B cell (primary cell): ENCODE data around the gene LRRC14B. TPM values are rescaled to one million over a fixed set of nuclear protein-coding genes. Genes with fewer than 3 reads are reported as not detected.

Experiments used
- ATAC-seq: fragments of 200-7000 bp; cut with Tn5 transposase; one replicate; pipeline ENCODE4 v1.10.0; 2021; ENCODE audit warnings: low read depth, mild to moderate bottlenecking, moderate number of reproducible peaks, moderate library complexity
- CTCF ChIA-PET: fragments of 350-600 bp; sonication (Branson Sonifier 250); formaldehyde crosslinking; loops from one replicate; lab custom pipeline; 2021; ENCODE audit warnings: antibody characterized with exemption, inconsistent platforms; lab: Charles Lee
- POLR2A ChIA-PET: fragments of 350-600 bp; sonication (Branson Sonifier 250); formaldehyde crosslinking; loops from one replicate; lab custom pipeline; 2021; ENCODE audit warnings: antibody characterized with exemption; lab: Charles Lee
- DNase-seq: peaks from one replicate; pipeline ENCODE4 v3.0.0; 2013
- H2AFZ ChIP-seq: 2 replicates; pipeline ENCODE4 v1.6.1; 2012; ENCODE audit warnings: mild to moderate bottlenecking, low read depth, low read length; ENCODE audit not compliant: insufficient read depth, poor library complexity, severe bottlenecking
- H3K27ac ChIP-seq, 2 donors: 1 replicate in 1 of 2; 2 replicates in 1 of 2; pipeline ENCODE4 v1.5.1; 2012 to 2013; ENCODE audit warnings: low read length in 2 of 2, mild to moderate bottlenecking in 2 of 2, moderate library complexity in 1 of 2
- H3K27me3 ChIP-seq, 4 experiments: fragments of 200-600 bp in 1 of 4; sonication (generic) in 1 of 4; replicated peaks in 1 of 4; 1 replicate in 2 of 4; 2 replicates in 2 of 4; pipeline versions ENCODE4 v1.6.1 to v1.7.0; 2013 to 2016; ENCODE audit warnings: low read length in 3 of 4, mild to moderate bottlenecking in 2 of 4, mixed read lengths in 1 of 4, moderate library complexity in 1 of 4; ENCODE audit not compliant: insufficient read depth in 4 of 4, control insufficient read depth in 3 of 4; ENCODE audit errors: control extremely low read depth in 1 of 4
- H3K36me3 ChIP-seq, 2 experiments: replicated peaks in 1 of 2; 1 replicate in 1 of 2; 2 replicates in 1 of 2; pipeline versions ENCODE4 v1.6.1 to v1.7.1; 2013; ENCODE audit warnings: low read length in 1 of 2; ENCODE audit not compliant: insufficient read depth in 2 of 2, control insufficient read depth in 1 of 2; ENCODE audit errors: control extremely low read depth in 1 of 2, extremely low read depth in 1 of 2
- H3K4me1 ChIP-seq, 2 donors: fragments of 200-600 bp in 1 of 2; sonication (generic) in 1 of 2; 1 replicate in 1 of 2; 2 replicates in 1 of 2; pipeline versions ENCODE4 v1.5.1 to v1.6.1; 2013 to 2017; ENCODE audit warnings: low read length in 2 of 2; ENCODE audit not compliant: control insufficient read depth in 2 of 2, insufficient read depth in 2 of 2
- H3K4me2 ChIP-seq: replicated peaks from 2 replicates; pipeline ENCODE3; 2012; ENCODE audit warnings: mild to moderate bottlenecking, low read depth, low read length; ENCODE audit not compliant: poor library complexity, severe bottlenecking
- H3K4me3 ChIP-seq, 5 experiments: fragments of 200-600 bp in 1 of 5; sonication (generic) in 1 of 5; 1 replicate in 3 of 5; 2 replicates in 2 of 5; pipeline versions ENCODE4 v1.5.1 to v1.7.0; 2011 to 2016; ENCODE audit warnings: low read length in 4 of 5, mild to moderate bottlenecking in 4 of 5, low read depth in 2 of 5, control low read depth in 1 of 5, moderate library complexity in 1 of 5; ENCODE audit not compliant: insufficient read depth in 1 of 5; ENCODE audit errors: control extremely low read depth in 1 of 5, extremely low read depth in 1 of 5
- H3K79me2 ChIP-seq: fragments of 200-600 bp; sonication (generic); one replicate; pipeline ENCODE4 v1.6.0; 2016; ENCODE audit warnings: low read length; ENCODE audit not compliant: control insufficient read depth, insufficient read depth
- H3K9ac ChIP-seq: fragments of 200-600 bp; sonication (generic); 2 replicates; pipeline ENCODE4 v1.6.1; 2017; ENCODE audit warnings: mild to moderate bottlenecking, low read length, moderate library complexity
- H3K9me3 ChIP-seq, 3 donors: one replicate each; pipeline versions ENCODE4 v1.6.1 to v1.7.1; 2013; ENCODE audit warnings: low read length in 2 of 3; ENCODE audit not compliant: control insufficient read depth in 2 of 3, insufficient read depth in 1 of 3; ENCODE audit errors: control extremely low read depth in 1 of 3
- H4K20me1 ChIP-seq: 2 replicates; pipeline ENCODE4 v1.6.0; 2012; ENCODE audit warnings: mild to moderate bottlenecking, low read length; ENCODE audit not compliant: insufficient read depth, control insufficient read depth, poor library complexity, severe bottlenecking
- H3K27ac Mint-ChIP-seq: one replicate; pipeline ENCODE4 v1.8.0; 2021; ENCODE audit warnings: mixed read lengths
- H3K27me3 Mint-ChIP-seq: one replicate; pipeline ENCODE4 v1.8.0; 2021; ENCODE audit warnings: mixed read lengths
- H3K4me1 Mint-ChIP-seq: one replicate; pipeline ENCODE4 v1.8.0; 2021; ENCODE audit warnings: mixed read lengths
- H3K4me3 Mint-ChIP-seq: one replicate; pipeline ENCODE4 v1.8.0; 2021; ENCODE audit warnings: mixed read lengths
- H3K9me3 Mint-ChIP-seq: one replicate; pipeline ENCODE4 v1.8.0; 2022; ENCODE audit warnings: mixed read lengths; ENCODE audit not compliant: insufficient read depth
- CTCF ChIP-seq: fragments of 200-600 bp; IDR thresholded peaks from one replicate; pipeline ENCODE4 v1.8.0; 2022; ENCODE audit warnings: antibody characterized with exemption, mild to moderate bottlenecking
- EZH2 ChIP-seq: IDR thresholded peaks from 2 replicates; pipeline ENCODE4 v1.6.1; 2012; ENCODE audit warnings: borderline replicate concordance, low read depth, mild to moderate bottlenecking, moderate library complexity, low read length; ENCODE audit not compliant: insufficient read depth, poor library complexity, severe bottlenecking
- WGBS: methylation state at CpG from one replicate; pipeline ENCODE4 v1.1.5; 2013; ENCODE audit warnings: missing lambda C conversion rate; ENCODE audit not compliant: insufficient coverage; 5-methylcytosine and 5-hydroxymethylcytosine counted together
- intact Hi-C: fragments of 100-400 bp; cut with micrococcal nuclease; formaldehyde crosslinking; loops from one replicate; pipeline ENCODE4 v1.10.0; 2022
- polyA plus RNA-seq: library from polyadenylated mRNA; depleted of rRNA; stranded (reverse); fragments of >200 nt; gene quantifications from 2 replicates; pipeline ENCODE4 v1.2.3, GENCODE V29; 2012
- total RNA-seq, 2 donors: library from RNA; stranded (reverse); fragments of 120-200 nt in 1 of 2; gene quantifications; 1 replicate in 1 of 2; 2 replicates in 1 of 2; pipeline versions ENCODE4 v1.2.3 to v1.2.4, GENCODE V29; 2013 to 2022

The LRRC14B gene
- total and polyA plus RNA-seq, 2 donors (not counting 1 experiment from before 2014, with no cell fraction given): 0.06 TPM; not detected in 1

- ChIA-PET CTCF (no interaction called here), POLR2A (no interaction called here)
- peaks cover 8% of the 10 kb centered on the region for H3K79me2 ChIP-seq
- TF ChIP-seq CTCF (no peak), EZH2 (no peak)
- intact Hi-C loops: no loop called here
- Mint-ChIP-seq H3K4me3 (no peak overlapping the region), H3K4me1 (peaks cover 15% of the 10 kb centered on the region), H3K27ac (no peak overlapping the region), H3K9me3 (no peaks in the 10 kb centered on the region), H3K27me3 (no peaks in the 10 kb centered on the region)
- no peak overlapping the region for H2AFZ ChIP-seq
- no peak overlapping the region for H3K4me2 ChIP-seq
- no peak overlapping the region for H3K4me3 ChIP-seq
- no peak overlapping the region for H3K27ac ChIP-seq
- H3K4me1 ChIP-seq: peaks cover 0 to 6% of the 10 kb centered on the region in 2 donors
- no peak for DNase-seq
- H4K20me1 ChIP-seq: peaks cover 42% of the 10 kb centered on the region
- no peak overlapping the region for H3K9ac ChIP-seq
- no peaks in the 10 kb centered on the region for H3K9me3 ChIP-seq
- no peak for ATAC-seq
- peaks cover 1 to 49% of the 10 kb centered on the region in 2 experiments for H3K36me3 ChIP-seq
- no peaks in the 10 kb centered on the region for H3K27me3 ChIP-seq
Measured at GRCh38 chr5:204462-204861, 13.2 kb downstream of the LRRC14B start.

- H3K9ac ChIP-seq: no peak overlapping the region
- 96% methylated on average over 26 of the region's 30 CpGs for WGBS
- no peak overlapping the region for H2AFZ ChIP-seq
- ATAC-seq: no peak
- POLR2A ChIA-PET: no interaction called here
- no peak for DNase-seq
- CTCF ChIA-PET: no interaction called here
- H3K4me3 ChIP-seq: no peak overlapping the region
- H3K27ac Mint-ChIP-seq: no peak overlapping the region
- peaks cover 1 to 49% of the 10 kb centered on the region in 2 experiments for H3K36me3 ChIP-seq
- no peak overlapping the region for H3K4me3 Mint-ChIP-seq
- H3K27me3 ChIP-seq: no peaks in the 10 kb centered on the region
- peaks cover 15% of the 10 kb centered on the region for H3K79me2 ChIP-seq
- H3K9me3 Mint-ChIP-seq: no peaks in the 10 kb centered on the region
- intact Hi-C loops: no loop called here
- H4K20me1 ChIP-seq: peaks cover 45% of the 10 kb centered on the region
- TF ChIP-seq CTCF (no peak), EZH2 (no peak)
- H3K9me3 ChIP-seq: no peaks in the 10 kb centered on the region
- H3K4me2 ChIP-seq: no peak overlapping the region
- no peak overlapping the region for H3K27ac ChIP-seq
- no peaks in the 10 kb centered on the region for H3K27me3 Mint-ChIP-seq
- peaks cover 22% of the 10 kb centered on the region for H3K4me1 Mint-ChIP-seq
- H3K4me1 ChIP-seq: peaks cover 0 to 6% of the 10 kb centered on the region in 2 donors
Measured at GRCh38 chr5:204966-205670, 13.8 kb downstream of the LRRC14B start.
